ENCODE measurements around the gene TMEM115.

The TMEM115 gene

DNA sequence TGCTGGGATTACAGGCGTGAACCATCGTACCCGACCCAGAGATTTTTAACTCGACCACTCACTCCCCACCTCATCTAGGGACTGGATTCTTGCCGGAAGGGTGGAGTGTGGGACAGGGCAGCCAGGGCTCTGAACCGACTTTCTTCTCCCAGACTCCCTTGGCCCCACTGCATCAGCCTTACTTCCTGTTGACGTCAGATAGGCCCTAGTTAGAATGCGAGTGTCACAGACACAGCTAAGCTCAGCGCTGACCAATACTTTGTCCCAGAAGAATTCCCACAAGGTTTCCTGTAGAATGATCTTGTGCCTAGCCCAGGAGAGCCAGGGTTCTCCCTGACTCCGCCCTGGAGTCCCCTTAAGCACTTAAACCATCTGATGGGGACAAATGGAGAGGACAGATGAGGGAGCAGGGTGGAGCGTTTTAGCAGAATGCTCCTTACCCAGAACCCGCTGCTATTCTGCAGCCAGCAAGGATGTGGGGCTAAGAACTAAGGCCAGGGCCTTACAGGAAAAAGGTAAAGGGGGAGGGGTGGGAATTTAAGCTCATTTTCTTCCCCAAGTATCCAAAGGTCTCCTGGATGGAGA is 25.5 kb downstream of the TMEM115 start:
- H3K4me3 ChIP-seq (ENCODE audit: low read depth, low read length) = no peak overlapping the region
- TF ChIP-seq, protein P1, sequence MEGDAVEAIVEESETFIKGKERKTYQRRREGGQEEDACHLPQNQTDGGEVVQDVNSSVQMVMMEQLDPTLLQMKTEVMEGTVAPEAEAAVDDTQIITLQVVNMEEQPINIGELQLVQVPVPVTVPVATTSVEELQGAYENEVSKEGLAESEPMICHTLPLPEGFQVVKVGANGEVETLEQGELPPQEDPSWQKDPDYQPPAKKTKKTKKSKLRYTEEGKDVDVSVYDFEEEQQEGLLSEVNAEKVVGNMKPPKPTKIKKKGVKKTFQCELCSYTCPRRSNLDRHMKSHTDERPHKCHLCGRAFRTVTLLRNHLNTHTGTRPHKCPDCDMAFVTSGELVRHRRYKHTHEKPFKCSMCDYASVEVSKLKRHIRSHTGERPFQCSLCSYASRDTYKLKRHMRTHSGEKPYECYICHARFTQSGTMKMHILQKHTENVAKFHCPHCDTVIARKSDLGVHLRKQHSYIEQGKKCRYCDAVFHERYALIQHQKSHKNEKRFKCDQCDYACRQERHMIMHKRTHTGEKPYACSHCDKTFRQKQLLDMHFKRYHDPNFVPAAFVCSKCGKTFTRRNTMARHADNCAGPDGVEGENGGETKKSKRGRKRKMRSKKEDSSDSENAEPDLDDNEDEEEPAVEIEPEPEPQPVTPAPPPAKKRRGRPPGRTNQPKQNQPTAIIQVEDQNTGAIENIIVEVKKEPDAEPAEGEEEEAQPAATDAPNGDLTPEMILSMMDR (IDR thresholded peaks at IDR 0.05; ENCODE audit: low read depth, low read length, missing control alignments) = no peak
- DNase-seq (ENCODE audit: low read depth) = no peak

DNA sequence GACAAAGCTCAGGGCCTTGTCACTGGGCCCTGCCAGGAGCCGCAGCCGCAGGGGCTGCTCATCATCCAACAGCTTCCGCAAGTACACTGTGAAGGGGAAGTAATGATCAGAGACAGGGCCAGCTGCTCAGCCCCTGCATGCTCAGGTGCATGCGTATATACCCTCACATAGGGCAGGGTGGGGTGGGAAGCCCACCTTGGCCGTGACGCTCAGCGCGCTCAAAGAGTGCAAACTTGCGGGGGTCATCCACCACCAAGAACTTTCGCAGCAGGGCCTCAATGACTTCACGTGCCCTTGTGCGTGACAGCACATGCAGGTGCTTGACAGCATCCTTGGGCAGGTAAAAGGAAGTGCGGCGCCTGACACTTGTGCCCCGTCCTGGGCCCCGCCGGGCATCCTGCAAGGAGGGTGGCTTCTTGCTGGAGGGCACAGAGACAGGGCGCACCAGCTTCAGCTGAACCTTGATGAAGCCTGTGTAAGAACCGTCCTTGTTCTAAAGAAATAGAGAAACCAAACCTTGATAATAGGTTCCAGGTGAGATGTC is 27.9 kb downstream of the TMEM115 start:
- H3K4me3 ChIP-seq (ENCODE audit: low read depth, low read length) = no peak overlapping the region
- DNase-seq (ENCODE audit: low read depth) = no peak
- TF ChIP-seq, protein P1 (IDR thresholded peaks at IDR 0.05; ENCODE audit: low read depth, low read length, missing control alignments) = no peak

GRCh38 chr3:50330330-50330729 is 29.0 kb downstream of the TMEM115 start:
- TF ChIP-seq, protein P1 (IDR thresholded peaks at IDR 0.05; ENCODE audit: low read depth, low read length, missing control alignments) = no peak
- H3K4me3 ChIP-seq (ENCODE audit: low read depth, low read length) = no peak overlapping the region
- no peak for DNase-seq (ENCODE audit: low read depth)

DNA sequence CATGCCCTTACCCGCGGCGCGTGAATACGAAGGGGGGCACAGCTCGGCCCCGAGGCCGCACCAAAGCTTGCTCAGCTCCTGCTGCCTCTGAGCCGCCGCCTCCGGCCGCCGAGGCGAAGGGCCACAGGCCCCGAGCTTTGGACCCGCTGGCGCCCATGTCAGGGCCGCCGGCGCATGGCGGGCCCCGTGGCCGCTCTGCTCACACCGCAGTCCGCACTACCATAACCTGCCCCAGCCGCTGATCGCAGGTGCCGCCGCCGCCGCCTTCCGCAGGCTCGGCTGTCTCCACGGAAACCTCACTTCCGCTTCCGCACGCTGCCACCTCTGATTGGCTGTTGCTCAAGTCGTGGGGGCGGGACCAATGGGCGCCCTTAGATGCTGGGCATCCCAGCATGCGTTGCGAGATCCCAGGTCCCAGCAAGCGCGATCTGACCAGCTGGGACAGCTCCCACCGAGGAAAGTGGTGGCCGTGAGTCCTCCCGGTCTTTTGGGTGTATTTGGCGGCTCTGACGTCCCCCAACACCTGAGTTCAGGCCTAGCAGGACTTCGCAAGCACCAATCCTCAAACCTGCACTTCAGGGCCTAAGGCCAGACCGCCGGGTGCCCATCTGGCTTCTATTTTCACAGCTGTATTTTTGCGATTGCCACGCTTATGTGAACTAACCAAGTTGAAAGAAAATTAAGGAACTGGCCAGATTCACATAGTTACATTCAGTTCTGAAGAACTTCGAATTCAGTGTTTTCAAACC is 31.2 kb downstream of the TMEM115 start, which contains the start of gene TUSC2:
TUSC2 (minus strand) TSS at position 281 of the 749 bp plus-strand sequence; CDS start at position 157, 124 bp downstream.
- DNase-seq (ENCODE audit: low read depth) = peak; percentile 89
- TF ChIP-seq, protein P1 (IDR thresholded peaks at IDR 0.05; ENCODE audit: low read depth, low read length, missing control alignments) = no peak
- H3K4me3 ChIP-seq (ENCODE audit: low read depth, low read length) = peak within 1 kb of the TSS; percentile 89

DNA sequence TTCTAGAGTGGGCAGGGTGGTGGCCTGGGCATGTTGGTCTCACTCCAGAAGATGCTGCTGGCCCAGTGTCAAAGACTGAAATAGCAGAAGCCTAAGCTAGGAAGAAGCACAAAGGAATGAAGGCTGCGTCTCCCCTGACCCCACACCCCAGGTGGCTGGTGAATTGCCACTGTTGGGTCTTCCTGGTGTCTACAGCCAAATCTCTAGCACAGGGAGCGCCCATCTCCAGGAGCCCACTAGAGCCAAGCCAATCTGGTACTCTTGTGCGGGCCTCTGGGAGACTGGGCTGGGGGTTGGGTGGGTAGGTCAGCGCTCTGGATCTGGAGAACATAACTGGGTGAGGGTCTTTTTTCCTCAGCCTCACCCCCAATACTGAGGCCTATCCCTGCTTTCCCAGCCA is 32.2 kb downstream of the TMEM115 start:
- TF ChIP-seq, protein P1 (IDR thresholded peaks at IDR 0.05; ENCODE audit: low read depth, low read length, missing control alignments) = no peak
- no peak for DNase-seq (ENCODE audit: low read depth)
- peak overlapping the region; percentile 89 for H3K4me3 ChIP-seq (ENCODE audit: low read depth, low read length)

- DNase-seq (ENCODE audit: low read depth) = no peak
- TF ChIP-seq, protein P1 (IDR thresholded peaks at IDR 0.05; ENCODE audit: low read depth, low read length, missing control alignments) = no peak
- H3K4me3 ChIP-seq (ENCODE audit: low read depth, low read length) = no peak overlapping the region
Observed at GRCh38 chr3:50326182-50326541, 33.2 kb downstream of the TMEM115 start.

Data from GM12864 (cell line).